Cardiac fibroblast (primary cell): ENCODE measurements around the gene KCNK7.
A peak's percentile ranks its signal among the peaks of the same experiment; 100 is the strongest.

Experiments used
- DNase-seq, 2 donors: peaks; one replicate each; pipeline versions ENCODE4 v3.0.0 to v3.0.0-alpha.2; 2010; ENCODE audit warnings: low read depth in 2 of 2
- H3K4me3 ChIP-seq, 2 donors: replicated peaks in 1 of 2; 1 replicate in 1 of 2; 2 replicates in 1 of 2; pipeline ENCODE4 v1.5.1; 2011; ENCODE audit warnings: low read depth in 2 of 2, low read length in 2 of 2, mild to moderate bottlenecking in 2 of 2, moderate library complexity in 1 of 2
- TF ChIP-seq, protein P1 (sequence below): IDR thresholded peaks from one replicate; pipeline ENCODE4 v1.5.1; 2011; ENCODE audit warnings: low read depth, mild to moderate bottlenecking, low read length, inconsistent platforms

The KCNK7 gene

DNA sequence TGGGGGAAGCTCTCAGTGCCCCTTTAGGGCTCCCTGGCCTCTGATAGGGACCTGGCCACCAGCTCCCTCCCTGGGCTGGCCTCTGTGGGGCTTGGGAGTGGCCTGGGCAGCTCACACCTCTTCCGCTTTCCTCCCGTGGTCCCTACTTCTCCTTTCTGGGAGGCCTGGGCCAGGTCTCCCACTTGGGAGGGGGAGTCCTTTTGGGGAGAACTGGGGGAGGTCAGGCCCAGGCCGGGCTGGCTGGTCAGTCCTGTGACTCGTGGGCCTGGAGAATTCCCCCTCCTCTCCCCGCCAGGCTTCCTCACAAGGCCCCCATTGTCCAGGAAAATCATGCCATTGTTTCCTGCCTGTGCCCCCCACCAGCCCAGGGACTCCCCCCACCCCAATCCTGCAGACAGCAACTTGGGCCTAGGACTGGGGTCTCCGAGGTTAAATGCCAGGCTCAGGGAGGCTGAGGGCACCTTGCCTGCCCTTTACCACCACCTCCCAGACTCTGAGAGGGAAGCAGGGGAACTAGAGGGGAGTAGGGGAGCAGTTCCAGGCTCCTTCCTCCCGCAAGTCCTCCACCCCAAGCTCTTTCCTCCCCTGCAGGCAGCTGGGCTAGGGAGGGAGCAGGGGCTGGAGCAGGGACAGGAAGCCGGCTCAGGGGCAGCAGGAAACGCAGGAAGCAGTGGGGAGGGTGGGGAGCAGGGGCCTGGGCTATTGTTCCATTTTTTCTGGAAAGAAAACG lies 15.6 kb upstream of the KCNK7 start:
- DNase-seq = peak; percentile 32 to 59
- H3K4me3 ChIP-seq = peak overlapping the region; percentile 81 to 85
- TF ChIP-seq, protein P1, sequence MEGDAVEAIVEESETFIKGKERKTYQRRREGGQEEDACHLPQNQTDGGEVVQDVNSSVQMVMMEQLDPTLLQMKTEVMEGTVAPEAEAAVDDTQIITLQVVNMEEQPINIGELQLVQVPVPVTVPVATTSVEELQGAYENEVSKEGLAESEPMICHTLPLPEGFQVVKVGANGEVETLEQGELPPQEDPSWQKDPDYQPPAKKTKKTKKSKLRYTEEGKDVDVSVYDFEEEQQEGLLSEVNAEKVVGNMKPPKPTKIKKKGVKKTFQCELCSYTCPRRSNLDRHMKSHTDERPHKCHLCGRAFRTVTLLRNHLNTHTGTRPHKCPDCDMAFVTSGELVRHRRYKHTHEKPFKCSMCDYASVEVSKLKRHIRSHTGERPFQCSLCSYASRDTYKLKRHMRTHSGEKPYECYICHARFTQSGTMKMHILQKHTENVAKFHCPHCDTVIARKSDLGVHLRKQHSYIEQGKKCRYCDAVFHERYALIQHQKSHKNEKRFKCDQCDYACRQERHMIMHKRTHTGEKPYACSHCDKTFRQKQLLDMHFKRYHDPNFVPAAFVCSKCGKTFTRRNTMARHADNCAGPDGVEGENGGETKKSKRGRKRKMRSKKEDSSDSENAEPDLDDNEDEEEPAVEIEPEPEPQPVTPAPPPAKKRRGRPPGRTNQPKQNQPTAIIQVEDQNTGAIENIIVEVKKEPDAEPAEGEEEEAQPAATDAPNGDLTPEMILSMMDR = no peak

DNA sequence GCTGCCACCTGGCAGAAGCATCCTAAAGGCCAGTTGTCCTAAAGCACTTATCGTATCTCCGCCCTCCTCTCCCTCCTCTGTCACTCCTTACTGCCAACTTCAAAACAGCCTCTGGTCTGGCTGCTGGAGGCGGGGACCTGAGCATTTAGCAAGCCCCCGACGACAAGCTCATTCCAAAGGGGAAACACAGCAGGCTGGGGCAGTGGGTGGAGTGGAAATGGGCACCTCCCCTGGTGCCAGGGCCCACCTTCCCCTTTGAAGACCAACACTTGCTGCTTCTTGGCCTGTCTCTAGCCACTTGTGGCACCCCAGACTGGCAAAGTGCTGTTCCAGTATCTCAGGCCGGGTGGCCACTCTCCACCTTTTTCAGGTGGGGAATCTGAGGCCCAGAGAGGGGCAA lies 14.8 kb upstream of the KCNK7 start:
- no peak for DNase-seq
- TF ChIP-seq, protein P1 = no peak
- H3K4me3 ChIP-seq = no peak overlapping the region

DNA sequence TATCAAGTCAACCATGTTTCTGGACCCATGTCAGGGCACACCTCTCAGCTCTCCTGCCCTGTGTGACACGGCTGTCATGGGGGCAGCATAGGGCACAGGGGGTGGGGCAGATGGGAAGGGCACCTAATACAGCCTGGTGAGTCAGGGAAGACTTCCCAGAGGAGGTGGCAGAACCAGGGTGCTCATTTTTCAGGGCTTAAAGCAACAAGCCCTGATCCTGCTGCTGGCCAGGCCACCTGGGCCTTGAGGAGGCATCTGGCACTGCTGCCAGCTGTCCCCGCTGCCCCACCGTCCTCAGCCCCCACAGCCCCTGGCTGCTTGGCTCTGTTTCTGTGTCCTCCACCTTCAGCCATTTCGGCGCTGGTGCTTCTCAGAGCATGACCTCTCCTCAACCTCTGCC lies 14.1 kb upstream of the KCNK7 start:
- no peak overlapping the region for H3K4me3 ChIP-seq
- no peak for DNase-seq
- TF ChIP-seq, protein P1 = no peak

DNA sequence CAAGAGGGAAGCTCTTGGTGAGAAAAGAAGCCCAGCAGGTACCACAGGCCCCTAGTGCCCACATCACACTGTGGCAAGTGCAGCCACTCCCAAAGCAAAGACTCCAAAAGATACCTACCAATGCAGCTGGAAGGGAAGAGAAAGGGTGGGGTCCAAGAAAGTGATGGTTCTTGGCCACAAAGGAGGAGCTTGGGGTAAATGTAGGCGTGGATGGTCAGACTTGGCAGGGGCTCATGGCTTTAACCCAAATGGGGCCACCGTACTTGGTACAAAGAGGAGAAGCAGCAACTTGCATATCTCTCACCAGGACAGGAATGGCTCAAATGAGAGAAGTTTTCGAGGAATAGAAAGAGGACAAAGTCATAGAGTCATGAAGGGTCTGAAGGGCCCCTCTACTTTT lies 13.6 kb upstream of the KCNK7 start:
- peak in 1 of 2 donors; percentile 68 for DNase-seq

DNA sequence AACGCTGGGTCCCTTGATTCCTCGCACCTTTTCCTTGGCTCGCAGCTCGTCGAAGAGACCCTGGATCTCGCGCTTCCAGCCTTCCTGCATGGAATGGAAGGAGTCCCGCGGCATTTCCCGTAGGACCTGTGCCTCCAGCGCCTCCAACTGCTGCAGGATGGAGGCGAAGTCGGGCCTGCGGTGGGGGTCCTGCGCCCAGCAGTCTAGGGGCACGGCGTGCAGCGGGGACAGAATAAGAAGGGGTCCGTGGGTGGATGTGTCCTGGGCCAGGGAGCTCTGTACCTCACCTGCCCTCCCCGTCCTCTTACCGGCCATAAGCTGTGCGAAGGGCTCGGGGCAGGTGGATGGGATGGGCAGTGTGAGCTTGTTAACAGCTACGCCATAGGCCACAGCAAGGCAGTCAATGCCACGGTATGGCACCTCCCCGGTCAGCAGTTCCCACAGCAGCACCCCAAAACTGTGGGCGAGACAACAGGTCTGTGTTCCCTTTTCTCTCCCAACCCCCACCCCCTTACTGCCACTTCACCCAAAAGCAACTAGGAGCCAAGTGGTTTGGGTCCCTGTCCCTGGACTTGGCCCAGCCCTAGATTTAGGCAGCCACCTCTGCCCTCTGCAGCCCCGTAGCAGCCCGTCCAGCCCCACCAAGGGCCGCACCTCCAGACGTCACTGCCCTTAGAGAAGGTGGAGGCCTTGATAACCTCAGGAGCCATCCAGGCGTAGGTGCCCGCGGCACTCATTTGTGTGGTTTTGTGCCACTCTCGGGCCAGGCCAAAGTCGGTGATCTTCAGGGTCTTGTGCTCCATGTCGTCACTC lies 12.2 kb upstream of the KCNK7 start:
- TF ChIP-seq, protein P1 = no peak
- H3K4me3 ChIP-seq = no peak overlapping the region
- DNase-seq = no peak

More for the DNA sequence above, 13.6 kb upstream of the KCNK7 start:
- TF ChIP-seq, protein P1 = no peak
- H3K4me3 ChIP-seq = no peak overlapping the region

DNA sequence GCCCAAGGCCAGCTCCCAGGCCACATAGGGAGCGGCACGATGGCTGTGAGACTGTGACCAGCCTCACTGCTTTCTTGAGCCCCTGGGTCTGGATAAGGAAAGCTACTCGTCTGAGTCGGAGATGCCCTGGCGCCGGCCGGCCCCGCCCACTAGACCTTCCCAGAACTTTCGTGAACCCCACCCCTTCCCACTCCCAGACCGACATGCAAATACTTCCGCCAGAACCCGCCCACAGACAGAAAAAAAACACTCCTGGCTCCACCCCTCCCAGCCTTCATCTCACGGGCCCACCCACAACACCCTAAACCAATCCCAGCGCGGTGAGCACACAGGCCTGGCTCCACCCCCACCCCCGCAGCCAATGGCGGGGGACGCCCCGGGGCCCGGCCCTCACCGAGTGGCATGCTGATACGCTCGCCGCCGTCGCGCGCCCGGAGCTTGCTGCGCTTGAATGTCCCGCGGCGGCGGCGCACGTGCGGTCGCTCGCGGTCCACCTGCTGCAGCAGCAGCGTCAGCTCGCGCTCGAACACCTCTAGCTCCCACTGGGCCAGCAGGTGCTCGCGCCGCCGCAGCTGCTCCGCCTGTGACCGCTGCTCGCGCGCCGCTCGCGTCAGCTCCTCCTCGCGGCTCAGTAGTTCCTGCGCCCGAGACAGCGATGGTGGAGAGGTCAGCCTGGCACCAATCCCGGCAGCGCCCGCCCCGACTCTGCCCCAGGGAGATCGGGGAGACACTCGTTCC lies 11.4 kb upstream of the KCNK7 start:
- peak; percentile 91 to 98 for DNase-seq
- peak overlapping the region in 1 of 2 donors; percentile 14 for H3K4me3 ChIP-seq

More for the DNA sequence above, 11.4 kb upstream of the KCNK7 start:
- TF ChIP-seq, protein P1 = no peak
